Panc1 (cell line): Measurements from ENCODE around the gene CASP12. TPM values are rescaled to one million over a fixed set of nuclear protein-coding genes. Genes with fewer than 3 reads are reported as not detected.

ENCODE experiments used
- ATAC-seq: fragments of 200-7000 bp; cut with Tn5 transposase; 2 replicates; pipeline ENCODE4 v1.9.1; 2020; ENCODE audit warnings: mild to moderate bottlenecking, moderate library complexity
- BruUV-seq: library from RNA; stranded (reverse); fragments of 400-500 nt; replicated peaks from 2 replicates; lab custom pipeline; 2021; lab: Mats Ljungman, UMichigan
- CTCF ChIA-PET: fragments of 300-600 bp; sonication (Branson Sonifier 250); formaldehyde crosslinking; loops from one replicate; lab custom pipeline; 2022; ENCODE audit warnings: antibody characterized with exemption; lab: Charles Lee
- POLR2A ChIA-PET: fragments of 300-600 bp; sonication (Branson Sonifier 250); formaldehyde crosslinking; loops from one replicate; lab custom pipeline; 2022; ENCODE audit warnings: antibody characterized with exemption; lab: Charles Lee
- DNase-seq: peaks from one replicate; pipeline ENCODE4 v3.0.0-alpha.2; 2010; ENCODE audit warnings: low read depth, low spot score
- H3K27ac ChIP-seq: 2 replicates; pipeline ENCODE4 v1.5.1; 2011; ENCODE audit warnings: mild to moderate bottlenecking, low read length, inconsistent platforms
- H3K27me3 ChIP-seq: fragments of 200-500 bp; sonication (Bioruptor generic); 2 replicates; pipeline ENCODE4 v1.6.0; 2014; ENCODE audit warnings: low read length, inconsistent platforms; ENCODE audit not compliant: control insufficient read depth, insufficient read depth
- H3K36me3 ChIP-seq: fragments of 200-500 bp; sonication (Bioruptor generic); 2 replicates; pipeline ENCODE4 v1.5.1; 2014; ENCODE audit warnings: inconsistent platforms, mild to moderate bottlenecking, low read length, moderate library complexity; ENCODE audit not compliant: control insufficient read depth, insufficient read depth
- H3K4me1 ChIP-seq: 2 replicates; pipeline ENCODE4 v1.5.1; 2011; ENCODE audit warnings: inconsistent platforms, mild to moderate bottlenecking, low read length, moderate library complexity; ENCODE audit not compliant: control insufficient read depth, insufficient read depth
- H3K4me3 ChIP-seq, 2 experiments: 2 replicates each; pipeline ENCODE4 v1.5.1; 2011 to 2012; ENCODE audit warnings: low read depth in 2 of 2, low read length in 2 of 2, mild to moderate bottlenecking in 2 of 2, inconsistent platforms in 1 of 2, moderate library complexity in 1 of 2
- H3K9me3 ChIP-seq: fragments of 200-500 bp; sonication (Bioruptor generic); 2 replicates; pipeline ENCODE4 v1.5.1; 2014; ENCODE audit warnings: low read depth, mild to moderate bottlenecking, inconsistent platforms, low read length, moderate library complexity; ENCODE audit not compliant: control insufficient read depth, insufficient read depth
- POLR2AphosphoS5 ChIP-seq: IDR thresholded peaks from 2 replicates; pipeline ENCODE4 v1.6.1; 2012; ENCODE audit warnings: mild to moderate bottlenecking, low read depth, low read length, moderate library complexity
- SIN3A ChIP-seq: IDR thresholded peaks from 2 replicates; pipeline ENCODE4 v1.6.1; 2012; ENCODE audit warnings: low read depth, mild to moderate bottlenecking, low read length, moderate library complexity, borderline replicate concordance; ENCODE audit not compliant: insufficient read depth
- TCF7L2 ChIP-seq: IDR thresholded peaks from 2 replicates; pipeline ENCODE4 v1.6.1; 2011; ENCODE audit warnings: mild to moderate bottlenecking, low read depth, low read length, inconsistent platforms
- in situ Hi-C: cut with HindIII; loops from 2 replicates; pipeline ENCODE4 v1.10.0; 2016; ENCODE audit warnings: low sequenced_read_pairs, low pct_unique_long_range_greater_than_20kb
- intact Hi-C: fragments of 100-400 bp; cut with micrococcal nuclease; formaldehyde crosslinking; loops from one replicate; pipeline ENCODE4 v1.10.0; 2022; ENCODE audit not compliant: unreplicated experiment
- total RNA-seq: library from RNA; stranded (reverse); gene quantifications from one replicate; pipeline ENCODE4 v1.2.1, GENCODE V29; 2021; ENCODE audit not compliant: unreplicated experiment
- TF ChIP-seq, protein P1 (sequence below): fragments of 450-650 bp; IDR thresholded peaks from 2 replicates; pipeline ENCODE4 v1.5.1; 2017; ENCODE audit warnings: mild to moderate bottlenecking
- TF ChIP-seq, protein P2 (sequence below), 2 experiments: IDR thresholded peaks; 2 replicates each; pipeline ENCODE4 v1.6.1; 2011 to 2012; ENCODE audit warnings: low read depth in 2 of 2, control low read depth in 1 of 2, low read length in 1 of 2, mild to moderate bottlenecking in 1 of 2, moderate library complexity in 1 of 2; ENCODE audit not compliant: insufficient read depth in 1 of 2

CASP12 gene
- total RNA-seq, 1 experiment from 2014 or later = not detected

DNA sequence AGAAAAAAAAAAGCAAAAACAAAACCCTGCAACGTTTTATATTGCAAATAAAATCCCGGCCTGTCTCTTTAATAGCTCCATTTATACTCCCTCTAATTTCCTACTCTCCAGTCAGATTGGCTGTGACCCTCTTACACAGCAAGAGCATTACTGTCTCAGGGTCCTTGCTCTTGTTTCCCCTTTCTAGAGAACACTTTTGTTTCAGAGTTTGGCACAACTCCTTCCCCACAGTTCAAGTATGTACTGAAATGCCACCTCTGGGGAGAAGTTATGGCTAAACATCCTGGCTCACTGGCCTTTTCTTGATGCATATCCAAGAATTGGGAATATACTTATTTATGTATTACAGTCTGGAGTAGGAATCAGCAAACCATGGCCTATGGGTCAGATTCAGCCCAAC lies 2.6 kb downstream of the CASP12 start:
- CTCF ChIA-PET = no interaction called here
- TF ChIP-seq POLR2AphosphoS5 (no peak), SIN3A (no peak), TCF7L2 (no peak)
- TF ChIP-seq, protein P1, sequence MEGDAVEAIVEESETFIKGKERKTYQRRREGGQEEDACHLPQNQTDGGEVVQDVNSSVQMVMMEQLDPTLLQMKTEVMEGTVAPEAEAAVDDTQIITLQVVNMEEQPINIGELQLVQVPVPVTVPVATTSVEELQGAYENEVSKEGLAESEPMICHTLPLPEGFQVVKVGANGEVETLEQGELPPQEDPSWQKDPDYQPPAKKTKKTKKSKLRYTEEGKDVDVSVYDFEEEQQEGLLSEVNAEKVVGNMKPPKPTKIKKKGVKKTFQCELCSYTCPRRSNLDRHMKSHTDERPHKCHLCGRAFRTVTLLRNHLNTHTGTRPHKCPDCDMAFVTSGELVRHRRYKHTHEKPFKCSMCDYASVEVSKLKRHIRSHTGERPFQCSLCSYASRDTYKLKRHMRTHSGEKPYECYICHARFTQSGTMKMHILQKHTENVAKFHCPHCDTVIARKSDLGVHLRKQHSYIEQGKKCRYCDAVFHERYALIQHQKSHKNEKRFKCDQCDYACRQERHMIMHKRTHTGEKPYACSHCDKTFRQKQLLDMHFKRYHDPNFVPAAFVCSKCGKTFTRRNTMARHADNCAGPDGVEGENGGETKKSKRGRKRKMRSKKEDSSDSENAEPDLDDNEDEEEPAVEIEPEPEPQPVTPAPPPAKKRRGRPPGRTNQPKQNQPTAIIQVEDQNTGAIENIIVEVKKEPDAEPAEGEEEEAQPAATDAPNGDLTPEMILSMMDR = no peak

DNA sequence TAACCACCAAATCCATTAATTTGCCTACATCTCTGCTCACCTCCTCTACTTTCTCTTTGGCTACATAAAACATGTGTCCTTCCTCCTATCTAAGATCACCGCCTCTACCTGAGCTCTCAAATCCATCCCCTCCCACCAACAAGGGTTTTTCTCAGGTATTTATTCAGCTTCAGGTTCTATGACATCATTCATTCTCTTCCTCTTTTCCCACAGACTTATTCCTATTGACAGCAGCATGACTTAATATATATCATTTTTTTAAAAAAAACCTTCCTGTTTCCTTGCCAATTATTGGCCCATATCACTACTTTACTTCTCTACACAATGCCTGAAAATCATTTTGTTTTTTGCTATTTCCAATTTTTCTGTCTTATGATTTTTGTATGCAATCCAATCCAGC lies 4.4 kb downstream of the CASP12 start:
- ATAC-seq = no peak
- H3K27ac ChIP-seq = no peak overlapping the region
- BruUV-seq = no TSS peak
- in situ Hi-C loops = no loop called here
- intact Hi-C loops = no loop called here
- no peak overlapping the region for H3K4me3 ChIP-seq
- TF ChIP-seq TCF7L2 (no peak), SIN3A (no peak), POLR2AphosphoS5 (no peak)
- TF ChIP-seq, protein P1 = no peak
- TF ChIP-seq, protein P2, sequence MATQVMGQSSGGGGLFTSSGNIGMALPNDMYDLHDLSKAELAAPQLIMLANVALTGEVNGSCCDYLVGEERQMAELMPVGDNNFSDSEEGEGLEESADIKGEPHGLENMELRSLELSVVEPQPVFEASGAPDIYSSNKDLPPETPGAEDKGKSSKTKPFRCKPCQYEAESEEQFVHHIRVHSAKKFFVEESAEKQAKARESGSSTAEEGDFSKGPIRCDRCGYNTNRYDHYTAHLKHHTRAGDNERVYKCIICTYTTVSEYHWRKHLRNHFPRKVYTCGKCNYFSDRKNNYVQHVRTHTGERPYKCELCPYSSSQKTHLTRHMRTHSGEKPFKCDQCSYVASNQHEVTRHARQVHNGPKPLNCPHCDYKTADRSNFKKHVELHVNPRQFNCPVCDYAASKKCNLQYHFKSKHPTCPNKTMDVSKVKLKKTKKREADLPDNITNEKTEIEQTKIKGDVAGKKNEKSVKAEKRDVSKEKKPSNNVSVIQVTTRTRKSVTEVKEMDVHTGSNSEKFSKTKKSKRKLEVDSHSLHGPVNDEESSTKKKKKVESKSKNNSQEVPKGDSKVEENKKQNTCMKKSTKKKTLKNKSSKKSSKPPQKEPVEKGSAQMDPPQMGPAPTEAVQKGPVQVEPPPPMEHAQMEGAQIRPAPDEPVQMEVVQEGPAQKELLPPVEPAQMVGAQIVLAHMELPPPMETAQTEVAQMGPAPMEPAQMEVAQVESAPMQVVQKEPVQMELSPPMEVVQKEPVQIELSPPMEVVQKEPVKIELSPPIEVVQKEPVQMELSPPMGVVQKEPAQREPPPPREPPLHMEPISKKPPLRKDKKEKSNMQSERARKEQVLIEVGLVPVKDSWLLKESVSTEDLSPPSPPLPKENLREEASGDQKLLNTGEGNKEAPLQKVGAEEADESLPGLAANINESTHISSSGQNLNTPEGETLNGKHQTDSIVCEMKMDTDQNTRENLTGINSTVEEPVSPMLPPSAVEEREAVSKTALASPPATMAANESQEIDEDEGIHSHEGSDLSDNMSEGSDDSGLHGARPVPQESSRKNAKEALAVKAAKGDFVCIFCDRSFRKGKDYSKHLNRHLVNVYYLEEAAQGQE (IDR thresholded peaks at IDR 0.05; ENCODE audit: insufficient read depth in 1 of 2, low read depth in 2 of 2, low read length in 1 of 2) = no peak
- POLR2A ChIA-PET = no interaction called here
- DNase-seq = no peak
- no peaks in the 10 kb centered on the region for H3K27me3 ChIP-seq
- no peaks in the 10 kb centered on the region for H3K4me1 ChIP-seq
- no peaks in the 10 kb centered on the region for H3K9me3 ChIP-seq
- CTCF ChIA-PET = no interaction called here
- H3K36me3 ChIP-seq = no peaks in the 10 kb centered on the region

More for the DNA sequence above, 2.6 kb downstream of the CASP12 start:
- in situ Hi-C loops = no loop called here
- Histone ChIP-seq H3K4me1 (no peaks in the 10 kb centered on the region), H3K4me3 (no peak overlapping the region), H3K36me3 (no peaks in the 10 kb centered on the region), H3K9me3 (no peaks in the 10 kb centered on the region), H3K27ac (no peak overlapping the region), H3K27me3 (no peaks in the 10 kb centered on the region)
- no peak for ATAC-seq
- intact Hi-C loops = no loop called here
- no TSS peak for BruUV-seq
- POLR2A ChIA-PET = interaction anchor here (0.6 kb wide), 1 partner anchor 72 kb away, joined by 3 read pairs; no protein-coding TSS in a partner anchor
- no peak for DNase-seq
